ENCODE data around the gene OR2AT4.

- TF ChIP-seq MAFK (IDR thresholded peaks at IDR 0.05; ENCODE audit: low read depth, low read length) (no peak), USF2 (IDR thresholded peaks at IDR 0.05; ENCODE audit: low read depth, low read length) (no peak), CEBPB (IDR thresholded peaks at IDR 0.05; ENCODE audit: low read depth, low read length) (no peak), CTCF (conservative IDR thresholded peaks at IDR 0.05; ENCODE audit: low read depth, low read length) (no peak), POLR2A (IDR thresholded peaks at IDR 0.05; ENCODE audit: low read depth, low read length) (no peak), RAD21 (IDR thresholded peaks at IDR 0.05; ENCODE audit: low read length) (no peak), ELK1 (IDR thresholded peaks at IDR 0.05; ENCODE audit: borderline replicate concordance, low read depth, low read length) (no peak), MXI1 (IDR thresholded peaks at IDR 0.05; ENCODE audit: borderline replicate concordance, low read depth, low read length) (no peak), BHLHE40 (IDR thresholded peaks at IDR 0.05; ENCODE audit: low read depth, low read length) (no peak), NFE2L2 (IDR thresholded peaks at IDR 0.05; ENCODE audit: low read depth, low read length) (no peak), CHD1 (IDR thresholded peaks at IDR 0.05; ENCODE audit: low read depth, low read length) (no peak), RFX5 (IDR thresholded peaks at IDR 0.05; ENCODE audit: low read depth, low read length) (no peak)
Measured at GRCh38 chr11:75084883-75085282, 11.8 kb downstream of the OR2AT4 start.

Data from IMR-90 (cell line).